K562 (cell line): ENCODE measurements around the gene MDK. TPM values are rescaled to one million over a fixed set of nuclear protein-coding genes. Genes with fewer than 3 reads are reported as not detected.

Experiments
- ATAC-seq: fragments of 200-7000 bp; cut with Tn5 transposase; 3 replicates; pipeline ENCODE4 v1.9.1; 2020; ENCODE audit warnings: moderate library complexity
- BruUV-seq: library from RNA; stranded (reverse); fragments of 400-500 nt; replicated peaks from 2 replicates; lab custom pipeline; 2021; lab: Mats Ljungman, UMichigan
- CTCF ChIA-PET: fragments of 300-600 bp; formaldehyde crosslinking; extraction: SDS; loops from one replicate; lab custom pipeline; 2021; ENCODE audit warnings: low intra/inter-chr PET ratio; lab: Yijun Ruan, JAX
- POLR2A ChIA-PET: fragments of 300-600, 350-650 bp; sonication (Branson Sonifier 250); formaldehyde crosslinking; extraction: SDS; loops from one replicate; lab custom pipeline; 2021; ENCODE audit warnings: antibody characterized with exemption, inconsistent platforms; lab: Yijun Ruan, JAX
- DNase-seq, 4 experiments: peaks; one replicate each; pipeline versions ENCODE4 v3.0.0 to v3.0.0-alpha.2; 2011 to 2018; ENCODE audit warnings: low spot score in 3 of 4, mixed read lengths in 3 of 4; ENCODE audit errors: extremely low read depth in 1 of 4
- FAIRE-seq: peaks from 2 replicates; lab custom pipeline; 2011; peaks lifted over from hg19 to GRCh38; lab: Jason Lieb, UNC
- H2AFZ ChIP-seq: 2 replicates; pipeline ENCODE4 v1.6.0; 2011; ENCODE audit warnings: low read depth, low read length, control low read depth, inconsistent platforms
- H3K27ac ChIP-seq: fragments of 200-600 bp; 3 replicates; pipeline ENCODE4 v1.8.0; 2011; ENCODE audit warnings: low read depth, mild to moderate bottlenecking, control low read depth, inconsistent platforms, low read length, moderate library complexity, mixed read lengths; ENCODE audit errors: extremely low read depth
- H3K27me3 ChIP-seq, 2 experiments: fragments of 300-600 bp in 1 of 2; 2 replicates in 1 of 2; 3 replicates in 1 of 2; pipeline versions ENCODE4 v1.6.0 to v1.8.0; 2011; ENCODE audit warnings: inconsistent platforms in 2 of 2, low read length in 2 of 2, mild to moderate bottlenecking in 1 of 2, mixed read lengths in 1 of 2, moderate library complexity in 1 of 2; ENCODE audit not compliant: control insufficient read depth in 2 of 2, insufficient read depth in 2 of 2
- H3K36me3 ChIP-seq: fragments of 300-600 bp; 3 replicates; pipeline ENCODE4 v1.8.0; 2011; ENCODE audit warnings: mild to moderate bottlenecking, low read length, inconsistent platforms; ENCODE audit not compliant: control insufficient read depth, insufficient read depth
- H3K4me1 ChIP-seq, 2 experiments: fragments of 200-600 bp in 1 of 2; replicated peaks in 1 of 2; 2 replicates in 1 of 2; 3 replicates in 1 of 2; pipeline versions ENCODE4 v1.5.1 to v1.8.0; 2011; ENCODE audit warnings: inconsistent platforms in 2 of 2, low read length in 2 of 2, mild to moderate bottlenecking in 1 of 2, mixed read lengths in 1 of 2, moderate library complexity in 1 of 2; ENCODE audit not compliant: control insufficient read depth in 2 of 2, insufficient read depth in 2 of 2
- H3K4me2 ChIP-seq: 2 replicates; pipeline ENCODE4 v1.6.1; 2011; ENCODE audit warnings: low read length, control low read depth, inconsistent platforms, mixed read lengths; ENCODE audit not compliant: insufficient read depth
- H3K4me3 ChIP-seq: fragments of 200-600 bp; sonication (generic), shearing (Covaris generic); 2 replicates; pipeline ENCODE4 v1.5.1; 2016; ENCODE audit warnings: control low read depth, inconsistent platforms
- H3K79me2 ChIP-seq: fragments of 200-600 bp; 3 replicates; pipeline ENCODE4 v1.8.0; 2011; ENCODE audit warnings: low read length, inconsistent platforms; ENCODE audit not compliant: control insufficient read depth, insufficient read depth
- H3K9ac ChIP-seq, 2 experiments: 2 replicates each; pipeline versions ENCODE4 v1.6.0 to v1.6.1; 2011; ENCODE audit warnings: low read depth in 2 of 2, low read length in 2 of 2, control low read depth in 1 of 2, inconsistent platforms in 1 of 2, mild to moderate bottlenecking in 1 of 2, mixed read lengths in 1 of 2; ENCODE audit not compliant: insufficient read depth in 1 of 2
- H3K9me1 ChIP-seq: one replicate; pipeline ENCODE4 v1.6.0; 2011; ENCODE audit warnings: inconsistent platforms, mild to moderate bottlenecking, low read length, moderate library complexity; ENCODE audit not compliant: control insufficient read depth, insufficient read depth
- H3K9me3 ChIP-seq: replicated peaks from 2 replicates; pipeline ENCODE4 v1.5.1; 2011; ENCODE audit warnings: low read depth, low read length, inconsistent platforms; ENCODE audit not compliant: control insufficient read depth, insufficient read depth
- H4K20me1 ChIP-seq: replicated peaks from 2 replicates; pipeline ENCODE4 v1.6.1; 2011; ENCODE audit warnings: low read length, inconsistent platforms, mixed read lengths; ENCODE audit not compliant: control insufficient read depth, insufficient read depth
- CCAR2 ChIP-seq: fragments of 200-400 bp; formaldehyde crosslinking; IDR thresholded peaks from 2 replicates; pipeline ENCODE4 v1.6.1; 2017; ENCODE audit warnings: mild to moderate bottlenecking, low read depth, low read length
- E2F4 ChIP-seq: sonication (generic); formaldehyde crosslinking; IDR thresholded peaks from 2 replicates; pipeline ENCODE4 v1.8.0; 2022; ENCODE audit warnings: mild to moderate bottlenecking, low read depth, missing genetic modification reagents
- ESRRA ChIP-seq: fragments of 450-650 bp; IDR thresholded peaks from 2 replicates; pipeline ENCODE4 v1.6.1; 2014; ENCODE audit warnings: low read depth, mild to moderate bottlenecking, moderate library complexity, borderline replicate concordance
- ETV5 ChIP-seq: sonication (generic); formaldehyde crosslinking; IDR thresholded peaks from 2 replicates; pipeline ENCODE4 v1.4.0; 2020; ENCODE audit warnings: low read depth, mild to moderate bottlenecking, missing genetic modification reagents
- HDAC1 ChIP-seq, 2 experiments: fragments of 450-650 bp; IDR thresholded peaks; 2 replicates each; pipeline ENCODE4 v1.6.1; 2016 to 2017; ENCODE audit warnings: inconsistent platforms in 1 of 2, mild to moderate bottlenecking in 1 of 2, moderate library complexity in 1 of 2
- HDAC8 ChIP-seq: fragments of 450-650 bp; IDR thresholded peaks from 2 replicates; pipeline ENCODE4 v1.6.1; 2016; ENCODE audit warnings: mild to moderate bottlenecking, missing genetic modification characterization, moderate library complexity, missing compliant biosample characterization
- HNRNPH1 ChIP-seq: fragments of 200-400 bp; formaldehyde crosslinking; optimal IDR thresholded peaks from 2 replicates; pipeline ENCODE3; 2017; ENCODE audit warnings: low read depth, mild to moderate bottlenecking, low read length, moderate library complexity
- HSF4 ChIP-seq: fragments of 250-450 bp; sonication (Bioruptor Pico); IDR thresholded peaks from 2 replicates; pipeline ENCODE4 v2.1.2; 2022; ENCODE audit warnings: mild to moderate bottlenecking, moderate library complexity, borderline replicate concordance
- LEF1 ChIP-seq: fragments of 450-650 bp; IDR thresholded peaks from 2 replicates; pipeline ENCODE4 v1.6.1; 2016; ENCODE audit warnings: mild to moderate bottlenecking
- POLR2AphosphoS2 ChIP-seq: IDR thresholded peaks from 2 replicates; pipeline ENCODE4 v1.6.1; 2012; ENCODE audit warnings: low read length, improper control_type of control experiment
- PTRF ChIP-seq: fragments of 450-650 bp; IDR thresholded peaks from 2 replicates; pipeline ENCODE4 v1.6.1; 2016; ENCODE audit warnings: mild to moderate bottlenecking, missing genetic modification characterization, missing compliant biosample characterization
- RBM25 ChIP-seq: fragments of 200-400 bp; formaldehyde crosslinking; IDR thresholded peaks from 2 replicates; pipeline ENCODE4 v1.6.1; 2018; ENCODE audit warnings: low read length, low read depth, moderate library complexity; ENCODE audit not compliant: severe bottlenecking
- RHOXF2B ChIP-seq: fragments of 250-450 bp; sonication (Bioruptor Pico); conservative IDR thresholded peaks from 2 replicates; pipeline ENCODE4 v1.5.1; 2021
- RNF2 ChIP-seq: sonication (generic); IDR thresholded peaks from 2 replicates; pipeline ENCODE4 v1.6.1; 2016
- SRF ChIP-seq, 2 experiments: fragments of 250-450, 450-650 bp in 1 of 2; sonication (Bioruptor Pico) in 1 of 2; sonication (generic) in 1 of 2; formaldehyde crosslinking; IDR thresholded peaks; 2 replicates each; pipeline versions ENCODE4 v1.5.0 to v1.5.1; 2020 to 2022; ENCODE audit warnings: mild to moderate bottlenecking in 1 of 2, missing genetic modification reagents in 1 of 2
- UBTF ChIP-seq, 2 experiments: IDR thresholded peaks; 2 replicates each; pipeline ENCODE4 v1.6.1; 2012; ENCODE audit warnings: improper control_type of control experiment in 2 of 2, low read depth in 2 of 2, low read length in 2 of 2, borderline replicate concordance in 1 of 2
- YBX1 ChIP-seq: fragments of 450-650 bp; IDR thresholded peaks from 2 replicates; pipeline ENCODE4 v1.7.1; 2016; ENCODE audit warnings: mild to moderate bottlenecking
- ZFP36 ChIP-seq: fragments of 150-350 bp; IDR thresholded peaks from 2 replicates; pipeline ENCODE4 v1.6.1; 2018; ENCODE audit warnings: low read length, low read depth; ENCODE audit not compliant: partially characterized antibody
- ZNF134 ChIP-seq: fragments of 250-450 bp; sonication (Bioruptor Pico); conservative IDR thresholded peaks from 2 replicates; pipeline ENCODE4 v1.4.0; 2020
- WGBS: fragments of 100-300 bp; shearing (Covaris generic); methylation state at CpG from one replicate; pipeline ENCODE4 v1.1.6; 2016; ENCODE audit warnings: low coverage, mixed read lengths; ENCODE audit not compliant: insufficient coverage; ENCODE audit errors: missing lambda C conversion rate; 5-methylcytosine and 5-hydroxymethylcytosine counted together
- in situ Hi-C: fragments of 300-500 bp; cut with MboI; formaldehyde crosslinking; loops from 4 replicates; pipeline ENCODE4 v1.15.0; 2018; ENCODE audit warnings: inconsistent platforms, mixed read lengths
- intact Hi-C: fragments of 100-400 bp; cut with micrococcal nuclease; formaldehyde crosslinking; loops from 2 replicates; pipeline ENCODE4 v1.14.2; 2022
- polyA plus RNA-seq, 8 experiments: library from polyadenylated mRNA; depleted of rRNA in 4 of 8; stranded (reverse) in 5 of 8; unstranded in 3 of 8; fragments of >200 nt; fragmentation: Nextera tagmentation in 2 of 8; fragmentation: Illumina TruSeq in 1 of 8; extraction: Ambion mirVana in 2 of 8; extraction: Trizol in 1 of 8; gene quantifications; 2 replicates each; pipeline versions ENCODE4 v1.2.1 to v1.2.3, GENCODE V29; 2011 to 2014; ENCODE audit warnings: inconsistent platforms in 1 of 8, missing spikeins in 1 of 8
- total RNA-seq, 7 experiments: library from RNA; depleted of rRNA in 6 of 7; stranded (reverse); fragments of >200 nt in 6 of 7; fragmentation: Illumina TruSeq in 2 of 7; extraction: Trizol in 2 of 7; gene quantifications; 2 replicates each; pipeline versions ENCODE4 v1.2.1 to v1.2.3, GENCODE V29; 2011 to 2021; ENCODE audit warnings: low replicate concordance in 1 of 7

The MDK gene
- total and polyA plus RNA-seq, 9 of the 15 experiments (the other 6 are each of a cell fraction or from before 2014, with no cell fraction given): 20.7 to 700 (median 350) TPM

- peaks cover 34 to 54% of the 10 kb centered on the region in 2 experiments for H3K4me1 ChIP-seq
- DNase-seq: peak; percentile 49 to 84 (median 66)
- 24% methylated on average over 23 of the region's 26 CpGs for WGBS
- no peaks in the 10 kb centered on the region for H3K27me3 ChIP-seq
- H3K79me2 ChIP-seq: peaks cover 60% of the 10 kb centered on the region
- POLR2A ChIA-PET: interaction anchor here (0.7 to 2.5 kb wide), 5 partner anchors 10 to 130 kb away, joined by 3 to 10 read pairs (median 4); no protein-coding TSS in a partner anchor
- H3K27ac ChIP-seq: peak overlapping the region; percentile 94
- peaks cover 33% of the 10 kb centered on the region; the same call in 1 of the 3 replicates for H3K36me3 ChIP-seq
- CTCF ChIA-PET: interaction anchor here (0.6 to 1.8 kb wide), 2 partner anchors 10 to 11 kb away, joined by 4 to 5 read pairs; no protein-coding TSS in a partner anchor
- in situ Hi-C loops (no loop called here), intact Hi-C loops (no loop called here)
- ATAC-seq: peak; percentile 87
- H4K20me1 ChIP-seq: 0 out of 2 replicates have a peak, but pooled peaks cover under 1% of the 10 kb centered on the region
- FAIRE-seq: peak; percentile 80
- no peaks in the 10 kb centered on the region for H3K9me3 ChIP-seq
- peak overlapping the region; percentile 36 for H3K4me3 ChIP-seq
- H3K9ac ChIP-seq: peak overlapping the region; percentile 78 to 94
- BruUV-seq: no TSS peak
- H3K4me2 ChIP-seq: peak overlapping the region; percentile 77
- H2AFZ ChIP-seq: peak overlapping the region; percentile 56; the same call in 1 of the 2 replicates
- H3K9me1 ChIP-seq: peaks cover 4% of the 10 kb centered on the region
- TF ChIP-seq ETV5 (CRISPR knock-in tag): no peak
- TF ChIP-seq UBTF (IDR thresholded peaks at IDR 0.05; ENCODE audit: borderline replicate concordance in 1 of 2, low read depth in 2 of 2, low read length in 2 of 2): peak in 1 of 2 experiments; percentile 22; a peak in 1 of 4 replicates
- peak; percentile 68 for TF ChIP-seq ZNF134 (CRISPR knock-in tag)
- no peak for TF ChIP-seq HSF4 (CRISPR knock-in tag)
- TF ChIP-seq RHOXF2B: no peak
- TF ChIP-seq HDAC8: no peak
- TF ChIP-seq CCAR2: no peak
- peak; percentile 77; the same call in 1 of the 2 replicates for TF ChIP-seq RNF2
- TF ChIP-seq HNRNPH1: no peak
- no peak for TF ChIP-seq RBM25
- no peak for TF ChIP-seq E2F4
- TF ChIP-seq LEF1: no peak
- no peak for TF ChIP-seq ESRRA
- no peak for TF ChIP-seq PTRF (tag)
- no peak for TF ChIP-seq ZFP36
- no peak for TF ChIP-seq POLR2AphosphoS2
- no peak; a peak in 1 of 4 replicates for TF ChIP-seq SRF (CRISPR knock-in tag; IDR thresholded peaks at IDR 0.05)
- peak in 1 of 2 experiments; percentile 46; a peak in 1 of 4 replicates for TF ChIP-seq HDAC1 (IDR thresholded peaks at IDR 0.05)
- TF ChIP-seq YBX1: no peak
Observed at GRCh38 chr11:46361283-46362155, 19.9 kb upstream of the MDK start.
